Heart left ventricle (tissue), 13 donors: ENCODE results near the gene PRSS22.

Experiments
- CTCF ChIP-seq, 12 donors: fragments of 200-600 bp; sonication (generic) in 4 of 12; IDR thresholded peaks; one replicate each; pipeline versions ENCODE4 v1.5.0 to v1.8.0; 2018 to 2022; ENCODE audit warnings: antibody characterized with exemption in 12 of 12, mild to moderate bottlenecking in 5 of 12
- POLR2A ChIP-seq, 2 donors: fragments of 450-650 bp; IDR thresholded peaks; one replicate each; pipeline ENCODE4 v1.6.1; 2017; ENCODE audit warnings: antibody characterized with exemption in 2 of 2, mild to moderate bottlenecking in 2 of 2, moderate library complexity in 2 of 2
- donor health status: ischemic (EF 13 %, LVEDD 7.1; RV severe dilation, severe dysfunction).
- donor health status: DM: no; HTN: yes; CAD: no.
- donor health status: DM: no; HTN: no; CAD: no.
- donor health status: ischemic (EF 25% LVEDD 6.9; RV normal size, moderate dysfunction).
- donor health status: ischemic (EF 25% LVEDD 5.7; RV mildly dilated, moderate dysfunction).
- donor health status: ischemic (EF 35%, LVEDD 5.7; RV mildly dilated, moderate dysfunction).
- donor health status: nonischemic (EF 11% LVEDD 7.7; RV severe dilation, severe dysfunction).
- donor health status: DM: yes; HTN: yes; CAD: no.
- donor health status: PGD.
- donor health status: ischemic (EF 29% LVEDD 5.4; RV normal size, mild dysfunction).
- donor health status: nonischemic (EF 23%, LVEDD 6.1; RV moderate dilation, normal function).

GRCh38 chr16:2879854-2880508 is 22.0 kb upstream of the PRSS22 start:
- no peak for TF ChIP-seq CTCF (IDR thresholded peaks at IDR 0.05)
- TF ChIP-seq POLR2A (IDR thresholded peaks at IDR 0.05), result no peak
